ENCODE data around the gene PMPCA.

- TF ChIP-seq CTCF (conservative IDR thresholded peaks at IDR 0.05; ENCODE audit: low read length) (no peak), EZH2phosphoT487 (IDR thresholded peaks at IDR 0.05; ENCODE audit: borderline replicate concordance, low read depth, low read length) (no peak)
These were observed 35.4 kb upstream of the PMPCA start for GRCh38 chr9:136375096-136375495.
